HCT116 (cell line): ENCODE measurements around the gene BEND7. TPM values are rescaled to one million over a fixed set of nuclear protein-coding genes. Genes with fewer than 3 reads are reported as not detected.

Experiments used
- ATAC-seq: fragments of 200-7000 bp; cut with Tn5 transposase; 2 replicates; pipeline ENCODE4 v1.9.1; 2020; ENCODE audit warnings: mild to moderate bottlenecking, moderate library complexity
- BruUV-seq: library from RNA; stranded (reverse); fragments of 400-500 nt; replicated peaks from 2 replicates; lab custom pipeline; 2021; lab: Mats Ljungman, UMichigan
- CTCF ChIA-PET: fragments of 300-600 bp; sonication (Branson Sonifier 250); formaldehyde crosslinking; loops from one replicate; lab custom pipeline; 2021; ENCODE audit warnings: antibody characterized with exemption; lab: Charles Lee
- POLR2A ChIA-PET: fragments of 300-600, 350-600 bp; sonication (Branson Sonifier 250); formaldehyde crosslinking; loops from one replicate; lab custom pipeline; 2021; ENCODE audit warnings: antibody characterized with exemption; lab: Charles Lee
- RAD21 ChIA-PET, 2 experiments: fragments of 300-600 bp; sonication (Branson Sonifier 250); formaldehyde crosslinking; loops; one replicate each; lab custom pipeline; 2023; ENCODE audit warnings: low total read pairs in 2 of 2; ENCODE audit not compliant: uncharacterized antibody in 2 of 2, unreplicated experiment in 2 of 2, low non-redundant PET in 1 of 2; lab: Charles Lee
- DNase-seq: peaks from one replicate; pipeline ENCODE4 v3.0.0-alpha.2; 2010; ENCODE audit warnings: low read depth, low spot score
- H2AFZ ChIP-seq: fragments of 200-600 bp; shearing (Covaris generic), sonication (generic); 2 replicates; pipeline ENCODE4 v1.6.1; 2017; ENCODE audit warnings: low read depth, mixed run types, mixed read lengths, antibody characterized with exemption, low read length; ENCODE audit not compliant: poor library complexity, severe bottlenecking
- H3K27ac ChIP-seq: 2 replicates; pipeline ENCODE4 v1.5.1; 2012; ENCODE audit warnings: low read depth, low read length
- H3K27me3 ChIP-seq: fragments of 200-600 bp; sonication (generic); 2 replicates; pipeline ENCODE4 v1.6.1; 2016; ENCODE audit warnings: mixed run types, low read length, mixed read lengths; ENCODE audit not compliant: insufficient read depth
- H3K36me3 ChIP-seq, 2 experiments: fragments of 200-500 bp in 1 of 2; fragments of 200-600 bp in 1 of 2; sonication (Bioruptor generic) in 1 of 2; sonication (generic) in 1 of 2; 2 replicates each; pipeline versions ENCODE4 v1.5.1 to v1.6.1; 2014 to 2016; ENCODE audit warnings: low read length in 2 of 2, inconsistent platforms in 1 of 2, mixed read lengths in 1 of 2, mixed run types in 1 of 2; ENCODE audit not compliant: insufficient read depth in 2 of 2, control insufficient read depth in 1 of 2
- H3K4me1 ChIP-seq, 2 experiments: fragments of 200-600 bp in 1 of 2; sonication (generic) in 1 of 2; 2 replicates each; pipeline versions ENCODE4 v1.5.1 to v1.6.1; 2012 to 2017; ENCODE audit warnings: low read length in 2 of 2, inconsistent platforms in 1 of 2, mild to moderate bottlenecking in 1 of 2, mixed read lengths in 1 of 2, mixed run types in 1 of 2, moderate library complexity in 1 of 2; ENCODE audit not compliant: insufficient read depth in 2 of 2, control insufficient read depth in 1 of 2
- H3K4me2 ChIP-seq: fragments of 200-600 bp; sonication (generic); 2 replicates; pipeline ENCODE4 v1.6.1; 2017; ENCODE audit warnings: mixed run types, low read length, mixed read lengths
- H3K4me3 ChIP-seq, 2 experiments: fragments of 200-600 bp in 1 of 2; sonication (generic) in 1 of 2; replicated peaks in 1 of 2; 2 replicates each; pipeline ENCODE4 v1.5.1; 2011 to 2016; ENCODE audit warnings: low read length in 2 of 2, control low read depth in 1 of 2, low read depth in 1 of 2, mild to moderate bottlenecking in 1 of 2, mixed read lengths in 1 of 2, mixed run types in 1 of 2
- H3K79me2 ChIP-seq: fragments of 200-600 bp; sonication (generic); 2 replicates; pipeline ENCODE4 v1.6.1; 2017; ENCODE audit warnings: mild to moderate bottlenecking, mixed run types, low read length, moderate library complexity, mixed read lengths; ENCODE audit not compliant: insufficient read depth
- H3K9ac ChIP-seq: fragments of 200-600 bp; sonication (generic); 2 replicates; pipeline ENCODE4 v1.6.1; 2016; ENCODE audit warnings: low read length, mixed read lengths
- H3K9me2 ChIP-seq: fragments of 200-600 bp; sonication (generic), shearing (Covaris generic); 2 replicates; pipeline ENCODE4 v1.6.1; 2017; ENCODE audit warnings: mixed run types, mild to moderate bottlenecking, moderate library complexity; ENCODE audit not compliant: insufficient read depth
- H3K9me3 ChIP-seq, 2 experiments: fragments of 200-500 bp in 1 of 2; fragments of 200-600 bp in 1 of 2; sonication (Bioruptor generic) in 1 of 2; sonication (generic) in 1 of 2; 2 replicates each; pipeline ENCODE4 v1.6.1; 2014 to 2017; ENCODE audit warnings: low read length in 2 of 2, mixed read lengths in 2 of 2, inconsistent platforms in 1 of 2, low read depth in 1 of 2, mild to moderate bottlenecking in 1 of 2, mixed run types in 1 of 2, moderate library complexity in 1 of 2; ENCODE audit not compliant: control insufficient read depth in 1 of 2, insufficient read depth in 1 of 2
- H4K20me1 ChIP-seq: fragments of 200-600 bp; sonication (generic), shearing (Covaris generic); 2 replicates; pipeline ENCODE4 v1.6.1; 2017; ENCODE audit warnings: mixed run types, mild to moderate bottlenecking, moderate library complexity; ENCODE audit not compliant: insufficient read depth
- EGR1 ChIP-seq: IDR thresholded peaks from 2 replicates; pipeline ENCODE4 v1.6.1; 2012; ENCODE audit warnings: low read depth
- EZH2 ChIP-seq: fragments of 200-600 bp; sonication (generic); IDR thresholded peaks from 2 replicates; pipeline ENCODE4 v1.6.1; 2017; ENCODE audit warnings: antibody characterized with exemption, mixed run types
- EZH2phosphoT487 ChIP-seq: fragments of 200-600 bp; IDR thresholded peaks from 2 replicates; pipeline ENCODE4 v1.6.1; 2018; ENCODE audit warnings: antibody characterized with exemption, borderline replicate concordance
- FOSL1 ChIP-seq: IDR thresholded peaks from 2 replicates; pipeline ENCODE4 v1.6.1; 2012; ENCODE audit warnings: low read depth
- POLR2A ChIP-seq: IDR thresholded peaks from 2 replicates; pipeline ENCODE4 v1.7.0; 2011; ENCODE audit warnings: borderline replicate concordance; ENCODE audit not compliant: insufficient read depth, insufficient read length; ENCODE audit errors: extremely low read depth
- POLR2AphosphoS5 ChIP-seq: IDR thresholded peaks from 2 replicates; pipeline ENCODE4 v1.6.1; 2011; ENCODE audit warnings: mild to moderate bottlenecking, low read depth, low read length, moderate library complexity
- REST ChIP-seq: IDR thresholded peaks from 2 replicates; pipeline ENCODE4 v1.6.1; 2012; ENCODE audit warnings: low read depth
- SIN3A ChIP-seq: IDR thresholded peaks from 2 replicates; pipeline ENCODE4 v1.6.1; 2012; ENCODE audit warnings: low read depth
- SP1 ChIP-seq: IDR thresholded peaks from 2 replicates; pipeline ENCODE4 v1.6.1; 2012; ENCODE audit warnings: low read depth
- SRF ChIP-seq: IDR thresholded peaks from 2 replicates; pipeline ENCODE4 v1.6.1; 2012; ENCODE audit warnings: low read depth
- TCF7L2 ChIP-seq: IDR thresholded peaks from 2 replicates; pipeline ENCODE4 v1.7.0; 2011; ENCODE audit warnings: borderline replicate concordance, inconsistent platforms; ENCODE audit not compliant: insufficient read depth, insufficient read length; ENCODE audit errors: extremely low read depth
- ZBTB33 ChIP-seq: IDR thresholded peaks from 2 replicates; pipeline ENCODE4 v1.6.1; 2011; ENCODE audit warnings: mild to moderate bottlenecking, low read length, moderate library complexity; ENCODE audit not compliant: insufficient replicate concordance; ENCODE audit errors: extremely low read depth
- ZNF274 ChIP-seq: fragments of 200-500 bp; sonication (Bioruptor generic); IDR thresholded peaks from 2 replicates; pipeline ENCODE4 v1.6.1; 2014; ENCODE audit warnings: mild to moderate bottlenecking, low read depth, low read length, inconsistent platforms
- intact Hi-C: fragments of 100-400 bp; cut with micrococcal nuclease; formaldehyde crosslinking; loops from 2 replicates; pipeline ENCODE4 v1.10.0; 2022
- total RNA-seq: library from RNA; stranded (reverse); gene quantifications from one replicate; pipeline ENCODE4 v1.2.1, GENCODE V29; 2021; ENCODE audit not compliant: unreplicated experiment

The BEND7 gene
- total RNA-seq, 1 experiment from 2014 or later = 13.8 TPM

GRCh38 chr10:13503745-13504463 lies 24.9 kb downstream of the BEND7 start:
- ChIA-PET RAD21 (no interaction called here), POLR2A (no interaction called here), CTCF (no interaction called here)
- no TSS peak for BruUV-seq
- H4K20me1 ChIP-seq = no peaks in the 10 kb centered on the region
- H3K4me3 ChIP-seq = no peak overlapping the region
- no peak for TF ChIP-seq ZBTB33
- no peak for TF ChIP-seq EZH2
- no peak for TF ChIP-seq SRF
- no peak for TF ChIP-seq ZNF274
- DNase-seq (no peak), ATAC-seq (peak; percentile 34; the same call in 1 of the 2 replicates)
- H3K9me3 ChIP-seq = no peaks in the 10 kb centered on the region
- no peaks in the 10 kb centered on the region for H3K27me3 ChIP-seq
- no peaks in the 10 kb centered on the region for H3K79me2 ChIP-seq
- H3K27ac ChIP-seq = no peak overlapping the region
- H3K9me2 ChIP-seq = no peaks in the 10 kb centered on the region
- H3K4me2 ChIP-seq = 0 out of 2 replicates have a peak overlapping the region, but pooled peaks have one; percentile 9
- no peak overlapping the region for H2AFZ ChIP-seq
- intact Hi-C loops = no loop called here
- no peak overlapping the region for H3K9ac ChIP-seq
- H3K36me3 ChIP-seq = no peaks in the 10 kb centered on the region
- H3K4me1 ChIP-seq = peaks cover 5 to 7% of the 10 kb centered on the region in 2 experiments; a peak in 3 of 4 replicates

GRCh38 chr10:13502380-13502779 lies 26.4 kb downstream of the BEND7 start:
- no peak overlapping the region for H2AFZ ChIP-seq
- H3K9me2 ChIP-seq = no peaks in the 10 kb centered on the region
- no peak overlapping the region for H3K4me2 ChIP-seq
- no peaks in the 10 kb centered on the region for H3K36me3 ChIP-seq
- RAD21 ChIA-PET = no interaction called here
- DNase-seq = no peak
- H3K79me2 ChIP-seq = no peaks in the 10 kb centered on the region
- no peak for ATAC-seq
- no peaks in the 10 kb centered on the region for H4K20me1 ChIP-seq
- H3K9ac ChIP-seq = no peak overlapping the region
- peaks cover 5 to 7% of the 10 kb centered on the region in 2 experiments; a peak in 3 of 4 replicates for H3K4me1 ChIP-seq
- intact Hi-C loops = no loop called here
- H3K27me3 ChIP-seq = no peaks in the 10 kb centered on the region
- no TSS peak for BruUV-seq
- H3K27ac ChIP-seq = no peak overlapping the region
- POLR2A ChIA-PET = no interaction called here
- no peak overlapping the region for H3K4me3 ChIP-seq
- H3K9me3 ChIP-seq = no peaks in the 10 kb centered on the region
- CTCF ChIA-PET = no interaction called here
- TF ChIP-seq POLR2AphosphoS5 (no peak), POLR2A (no peak), SP1 (no peak), SRF (no peak), TCF7L2 (no peak), EGR1 (no peak), FOSL1 (no peak), EZH2phosphoT487 (no peak), EZH2 (no peak), SIN3A (no peak), REST (no peak)
